SK-N-SH treated with all-trans-retinoic acid at 6 μM for 48 hours (cell line): ENCODE data around the gene PID1.
A peak's percentile ranks its signal among the peaks of the same experiment; 100 is the strongest.

ENCODE experiments used
- ATAC-seq: fragments of 200-7000 bp; cut with Tn5 transposase; 3 replicates; pipeline ENCODE4 v1.9.1; 2020; ENCODE audit warnings: mild to moderate bottlenecking, moderate library complexity
- ARNTL ChIP-seq: fragments of 450-650 bp; formaldehyde crosslinking; IDR thresholded peaks from 2 replicates; pipeline ENCODE4 v1.5.0; 2020; ENCODE audit warnings: low read depth, mild to moderate bottlenecking, moderate library complexity, borderline replicate concordance
- BACH2 ChIP-seq: fragments of 250-450 bp; sonication (Bioruptor Pico); IDR thresholded peaks from 2 replicates; pipeline ENCODE4 v1.9.0; 2021; ENCODE audit warnings: mild to moderate bottlenecking, borderline replicate concordance
- CSDC2 ChIP-seq: fragments of 250-450 bp; sonication (Bioruptor Pico); IDR thresholded peaks from 2 replicates; pipeline ENCODE4 v1.5.0; 2020; ENCODE audit warnings: mild to moderate bottlenecking, moderate library complexity
- ESRRG ChIP-seq: fragments of 250-450 bp; sonication (Bioruptor Pico); IDR thresholded peaks from 2 replicates; pipeline ENCODE4 v1.6.1; 2021; ENCODE audit warnings: mild to moderate bottlenecking
- GLIS3 ChIP-seq: fragments of 250-450 bp; sonication (Bioruptor Pico); IDR thresholded peaks from 2 replicates; pipeline ENCODE4 v1.5.0; 2020; ENCODE audit warnings: mild to moderate bottlenecking, moderate library complexity
- ISL1 ChIP-seq: fragments of 250-450 bp; sonication (Bioruptor Pico); IDR thresholded peaks from 2 replicates; pipeline ENCODE4 v2.1.2; 2022; ENCODE audit warnings: mild to moderate bottlenecking, moderate library complexity
- OSR1 ChIP-seq: fragments of 250-450 bp; sonication (Bioruptor Pico); IDR thresholded peaks from 2 replicates; pipeline ENCODE4 v1.8.0; 2022; ENCODE audit warnings: moderate library complexity, mild to moderate bottlenecking, inconsistent platforms
- PATZ1 ChIP-seq: fragments of 250-450 bp; sonication (Bioruptor Pico); IDR thresholded peaks from 2 replicates; pipeline ENCODE4 v1.8.0; 2020; ENCODE audit warnings: mild to moderate bottlenecking, moderate library complexity, borderline replicate concordance
- RARB ChIP-seq: fragments of 250-450 bp; sonication (Bioruptor Pico); IDR thresholded peaks from 2 replicates; pipeline ENCODE4 v1.8.0; 2021; ENCODE audit warnings: mild to moderate bottlenecking, moderate library complexity
- SNAI2 ChIP-seq: fragments of 250-450 bp; sonication (Bioruptor Pico); IDR thresholded peaks from 2 replicates; pipeline ENCODE4 v1.5.0; 2020; ENCODE audit warnings: mild to moderate bottlenecking, moderate library complexity
- TCF4 ChIP-seq: fragments of 250-450 bp; sonication (Bioruptor Pico); IDR thresholded peaks from 2 replicates; pipeline ENCODE4 v1.8.0; 2021; ENCODE audit warnings: mild to moderate bottlenecking, moderate library complexity, borderline replicate concordance
- TOX ChIP-seq: fragments of 250-450 bp; sonication (Bioruptor Pico); IDR thresholded peaks from 2 replicates; pipeline ENCODE4 v1.8.0; 2021; ENCODE audit warnings: mild to moderate bottlenecking, moderate library complexity, borderline replicate concordance
- TSHZ2 ChIP-seq: fragments of 250-450 bp; sonication (Bioruptor Pico); IDR thresholded peaks from 2 replicates; pipeline ENCODE4 v1.5.0; 2020; ENCODE audit warnings: mild to moderate bottlenecking, moderate library complexity
- ZC3H10 ChIP-seq: fragments of 250-450 bp; sonication (Bioruptor Pico); IDR thresholded peaks from 2 replicates; pipeline ENCODE4 v1.5.1; 2021; ENCODE audit warnings: mild to moderate bottlenecking, moderate library complexity
- ZFP3 ChIP-seq: fragments of 250-450 bp; sonication (Bioruptor Pico); IDR thresholded peaks from 2 replicates; pipeline ENCODE4 v1.5.0; 2020; ENCODE audit warnings: mild to moderate bottlenecking, moderate library complexity
- ZFP30 ChIP-seq: fragments of 450-650 bp; formaldehyde crosslinking; IDR thresholded peaks from 2 replicates; pipeline ENCODE4 v1.5.0; 2022; ENCODE audit warnings: mild to moderate bottlenecking, moderate library complexity
- ZNF565 ChIP-seq: fragments of 450-650 bp; formaldehyde crosslinking; conservative IDR thresholded peaks from 2 replicates; pipeline ENCODE4 v1.5.0; 2020; ENCODE audit warnings: low read depth, mild to moderate bottlenecking, moderate library complexity
- ZNF70 ChIP-seq: fragments of 450-650 bp; formaldehyde crosslinking; IDR thresholded peaks from 2 replicates; pipeline ENCODE4 v1.5.0; 2020; ENCODE audit warnings: mild to moderate bottlenecking, moderate library complexity
- ZNF8 ChIP-seq: fragments of 450-650 bp; formaldehyde crosslinking; IDR thresholded peaks from 2 replicates; pipeline ENCODE4 v1.5.0; 2020; ENCODE audit warnings: mild to moderate bottlenecking, moderate library complexity
- TF ChIP-seq, protein P1 (sequence below): fragments of 250-450 bp; sonication (Bioruptor Pico); IDR thresholded peaks from 2 replicates; pipeline ENCODE4 v1.5.1; 2021; ENCODE audit warnings: mild to moderate bottlenecking, moderate library complexity
- TF ChIP-seq, protein P2 (sequence below): fragments of 250-450 bp; sonication (Bioruptor Pico); IDR thresholded peaks from 2 replicates; pipeline ENCODE4 v1.8.0; 2021; ENCODE audit warnings: low read depth, mild to moderate bottlenecking, moderate library complexity, borderline replicate concordance
- TF ChIP-seq, protein P3 (sequence below): fragments of 250-450 bp; sonication (Bioruptor Pico); IDR thresholded peaks from 2 replicates; pipeline ENCODE4 v1.5.1; 2020; ENCODE audit warnings: low read depth, mild to moderate bottlenecking, moderate library complexity

PID1 gene

DNA sequence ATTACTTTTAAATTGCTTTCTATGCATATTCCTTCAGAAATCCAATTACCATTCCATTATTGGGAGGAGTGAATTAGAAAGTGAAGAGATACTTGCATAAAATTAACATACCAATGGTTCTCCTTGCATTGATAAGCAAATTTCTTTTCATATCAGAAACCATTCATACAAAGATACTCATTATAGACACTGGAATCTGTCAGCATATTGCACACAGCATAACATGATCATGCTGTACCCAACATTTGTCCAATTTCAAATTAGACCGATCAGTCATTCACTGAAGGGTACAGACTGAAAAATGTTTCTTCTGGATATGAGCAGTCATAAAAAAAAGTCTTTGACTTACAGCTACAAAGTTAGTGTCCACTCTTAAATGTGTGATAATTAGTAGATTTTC lies 175.6 kb downstream of the PID1 start:
- ATAC-seq, result no peak
- TF ChIP-seq CSDC2 (CRISPR knock-in tag) (no peak), GLIS3 (no peak), TOX (CRISPR knock-in tag) (no peak), OSR1 (CRISPR knock-in tag) (no peak), ARNTL (no peak), TSHZ2 (CRISPR knock-in tag) (no peak)
- TF ChIP-seq, protein P1, sequence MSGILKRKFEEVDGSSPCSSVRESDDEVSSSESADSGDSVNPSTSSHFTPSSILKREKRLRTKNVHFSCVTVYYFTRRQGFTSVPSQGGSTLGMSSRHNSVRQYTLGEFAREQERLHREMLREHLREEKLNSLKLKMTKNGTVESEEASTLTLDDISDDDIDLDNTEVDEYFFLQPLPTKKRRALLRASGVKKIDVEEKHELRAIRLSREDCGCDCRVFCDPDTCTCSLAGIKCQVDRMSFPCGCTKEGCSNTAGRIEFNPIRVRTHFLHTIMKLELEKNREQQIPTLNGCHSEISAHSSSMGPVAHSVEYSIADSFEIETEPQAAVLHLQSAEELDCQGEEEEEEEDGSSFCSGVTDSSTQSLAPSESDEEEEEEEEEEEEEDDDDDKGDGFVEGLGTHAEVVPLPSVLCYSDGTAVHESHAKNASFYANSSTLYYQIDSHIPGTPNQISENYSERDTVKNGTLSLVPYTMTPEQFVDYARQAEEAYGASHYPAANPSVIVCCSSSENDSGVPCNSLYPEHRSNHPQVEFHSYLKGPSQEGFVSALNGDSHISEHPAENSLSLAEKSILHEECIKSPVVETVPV (CRISPR knock-in tag), result no peak
- TF ChIP-seq, protein P2, sequence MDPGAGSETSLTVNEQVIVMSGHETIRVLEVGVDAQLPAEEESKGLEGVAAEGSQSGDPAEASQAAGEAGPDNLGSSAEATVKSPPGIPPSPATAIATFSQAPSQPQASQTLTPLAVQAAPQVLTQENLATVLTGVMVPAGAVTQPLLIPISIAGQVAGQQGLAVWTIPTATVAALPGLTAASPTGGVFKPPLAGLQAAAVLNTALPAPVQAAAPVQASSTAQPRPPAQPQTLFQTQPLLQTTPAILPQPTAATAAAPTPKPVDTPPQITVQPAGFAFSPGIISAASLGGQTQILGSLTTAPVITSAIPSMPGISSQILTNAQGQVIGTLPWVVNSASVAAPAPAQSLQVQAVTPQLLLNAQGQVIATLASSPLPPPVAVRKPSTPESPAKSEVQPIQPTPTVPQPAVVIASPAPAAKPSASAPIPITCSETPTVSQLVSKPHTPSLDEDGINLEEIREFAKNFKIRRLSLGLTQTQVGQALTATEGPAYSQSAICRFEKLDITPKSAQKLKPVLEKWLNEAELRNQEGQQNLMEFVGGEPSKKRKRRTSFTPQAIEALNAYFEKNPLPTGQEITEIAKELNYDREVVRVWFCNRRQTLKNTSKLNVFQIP (CRISPR knock-in tag), result no peak

- peak; percentile 45 for TF ChIP-seq ISL1 (CRISPR knock-in tag)
- TF ChIP-seq, protein P3, sequence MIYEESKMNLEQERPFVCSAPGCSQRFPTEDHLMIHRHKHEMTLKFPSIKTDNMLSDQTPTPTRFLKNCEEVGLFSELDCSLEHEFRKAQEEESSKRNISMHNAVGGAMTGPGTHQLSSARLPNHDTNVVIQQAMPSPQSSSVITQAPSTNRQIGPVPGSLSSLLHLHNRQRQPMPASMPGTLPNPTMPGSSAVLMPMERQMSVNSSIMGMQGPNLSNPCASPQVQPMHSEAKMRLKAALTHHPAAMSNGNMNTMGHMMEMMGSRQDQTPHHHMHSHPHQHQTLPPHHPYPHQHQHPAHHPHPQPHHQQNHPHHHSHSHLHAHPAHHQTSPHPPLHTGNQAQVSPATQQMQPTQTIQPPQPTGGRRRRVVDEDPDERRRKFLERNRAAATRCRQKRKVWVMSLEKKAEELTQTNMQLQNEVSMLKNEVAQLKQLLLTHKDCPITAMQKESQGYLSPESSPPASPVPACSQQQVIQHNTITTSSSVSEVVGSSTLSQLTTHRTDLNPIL, result peak; percentile 65
- no peak for TF ChIP-seq ZFP3 (CRISPR knock-in tag)
- TF ChIP-seq, all 23 proteins: peak for 2
- ATAC-seq, result no peak
Measured at GRCh38 chr2:229090225-229090624, 180.9 kb downstream of the PID1 start.

DNA sequence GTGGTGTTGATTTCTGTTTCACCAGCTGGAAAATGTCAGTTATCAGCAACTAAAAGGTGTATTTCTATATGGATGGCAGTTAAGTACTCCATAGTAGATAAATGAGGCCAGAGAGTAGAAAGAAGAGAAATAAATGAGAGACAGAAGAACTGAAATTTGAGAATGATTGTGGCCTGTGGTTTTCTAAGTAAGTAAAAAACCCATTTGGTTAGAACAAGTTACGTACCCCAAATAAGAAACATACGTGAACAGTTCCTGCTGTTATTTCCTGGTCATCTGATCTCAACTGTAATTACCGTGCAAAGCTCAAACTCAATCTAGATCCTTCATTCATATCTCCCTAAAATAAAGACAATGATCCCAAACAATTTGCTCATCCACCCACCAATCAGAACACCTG lies 181.3 kb downstream of the PID1 start:
- ATAC-seq, result no peak
- TF ChIP-seq ESRRG (CRISPR knock-in tag), result no peak
- TF ChIP-seq PATZ1 (CRISPR knock-in tag), result no peak
- TF ChIP-seq ZFP30, result no peak
- TF ChIP-seq SNAI2, result no peak
- no peak for TF ChIP-seq ZNF8 (CRISPR knock-in tag)
- TF ChIP-seq ZNF565 (CRISPR knock-in tag), result no peak
- TF ChIP-seq ZNF70, result no peak
- TF ChIP-seq, protein P2 (CRISPR knock-in tag), result no peak
- TF ChIP-seq OSR1 (CRISPR knock-in tag), result no peak
- no peak for TF ChIP-seq BACH2 (CRISPR knock-in tag)
- TF ChIP-seq CSDC2 (CRISPR knock-in tag), result no peak
- TF ChIP-seq TCF4 (CRISPR knock-in tag), result no peak; the same call in 1 of the 2 replicates
- no peak for TF ChIP-seq RARB
- TF ChIP-seq ISL1 (CRISPR knock-in tag), result no peak
- TF ChIP-seq, protein P3, result no peak
- TF ChIP-seq GLIS3, result no peak
- no peak for TF ChIP-seq TOX (CRISPR knock-in tag)
- no peak for TF ChIP-seq ZFP3 (CRISPR knock-in tag)
- TF ChIP-seq ZC3H10 (CRISPR knock-in tag), result no peak
